Mesenchymal stem cell (in vitro differentiated cells and primary cell): ENCODE results near the gene ATG5.

Experiments used
- DNase-seq: peaks from one replicate; pipeline ENCODE4 v3.0.0-alpha.2; 2013
- H2AFZ ChIP-seq: one replicate; pipeline ENCODE4 v1.6.1; 2013; ENCODE audit warnings: low read depth, mild to moderate bottlenecking, control low read depth, inconsistent platforms, low read length, moderate library complexity
- H2AK5ac ChIP-seq: 2 replicates; pipeline ENCODE4 v1.6.1; 2013; ENCODE audit warnings: low read length, moderate library complexity, mild to moderate bottlenecking, inconsistent platforms; ENCODE audit not compliant: severe bottlenecking
- H2BK120ac ChIP-seq: one replicate; pipeline ENCODE4 v1.6.1; 2013; ENCODE audit warnings: low read depth, mild to moderate bottlenecking, inconsistent platforms, low read length, moderate library complexity
- H2BK12ac ChIP-seq, 2 experiments: one replicate each; pipeline ENCODE4 v1.6.1; 2013; ENCODE audit warnings: inconsistent platforms in 2 of 2, low read length in 2 of 2, mild to moderate bottlenecking in 2 of 2, moderate library complexity in 2 of 2, control low read depth in 1 of 2
- H2BK15ac ChIP-seq: one replicate; pipeline ENCODE4 v1.6.1; 2013; ENCODE audit warnings: mild to moderate bottlenecking, low read depth, inconsistent platforms; ENCODE audit not compliant: poor library complexity, severe bottlenecking
- H2BK5ac ChIP-seq: 2 replicates; pipeline ENCODE4 v1.6.1; 2013; ENCODE audit warnings: low read depth, mild to moderate bottlenecking, low read length, control low read depth, inconsistent platforms; ENCODE audit not compliant: poor library complexity, severe bottlenecking
- H3K14ac ChIP-seq, 2 experiments: one replicate each; pipeline ENCODE4 v1.6.1; 2013; ENCODE audit warnings: inconsistent platforms in 2 of 2, low read length in 2 of 2, control low read depth in 1 of 2, mild to moderate bottlenecking in 1 of 2, moderate library complexity in 1 of 2
- H3K18ac ChIP-seq, 2 experiments: one replicate each; pipeline ENCODE4 v1.6.1; 2013; ENCODE audit warnings: inconsistent platforms in 2 of 2, low read length in 2 of 2, control low read depth in 1 of 2, low read depth in 1 of 2, mild to moderate bottlenecking in 1 of 2
- H3K23ac ChIP-seq, 2 experiments: one replicate each; pipeline ENCODE4 v1.6.1; 2013; ENCODE audit warnings: inconsistent platforms in 2 of 2, low read length in 2 of 2, mild to moderate bottlenecking in 2 of 2, moderate library complexity in 2 of 2, control low read depth in 1 of 2
- H3K27ac ChIP-seq: 2 replicates; pipeline ENCODE4 v1.5.1; 2013; ENCODE audit warnings: mild to moderate bottlenecking, moderate library complexity, low read length, control low read depth, inconsistent platforms; ENCODE audit not compliant: poor library complexity, severe bottlenecking
- H3K27me3 ChIP-seq, 2 experiments: 2 replicates each; pipeline versions ENCODE4 v1.6.1 to v1.7.0; 2013; ENCODE audit warnings: low read length in 2 of 2, mild to moderate bottlenecking in 2 of 2, moderate library complexity in 2 of 2, control low read depth in 1 of 2, inconsistent platforms in 1 of 2; ENCODE audit not compliant: control insufficient read depth in 1 of 2, insufficient read depth in 1 of 2
- H3K36me3 ChIP-seq, 2 experiments: 2 replicates each; pipeline versions ENCODE4 v1.6.1 to v1.7.0; 2013; ENCODE audit warnings: low read length in 2 of 2, control low read depth in 1 of 2, inconsistent platforms in 1 of 2, low read depth in 1 of 2, mild to moderate bottlenecking in 1 of 2; ENCODE audit not compliant: insufficient read depth in 2 of 2, control insufficient read depth in 1 of 2
- H3K4ac ChIP-seq, 2 experiments: one replicate each; pipeline ENCODE4 v1.6.1; 2013; ENCODE audit warnings: inconsistent platforms in 2 of 2, low read length in 2 of 2, mild to moderate bottlenecking in 2 of 2, moderate library complexity in 2 of 2, control low read depth in 1 of 2, low read depth in 1 of 2
- H3K4me1 ChIP-seq: 2 replicates; pipeline ENCODE4 v1.6.1; 2013; ENCODE audit warnings: low read depth, low read length, control low read depth; ENCODE audit not compliant: control insufficient read depth, insufficient read depth
- H3K4me2 ChIP-seq: 2 replicates; pipeline ENCODE4 v1.6.1; 2013; ENCODE audit warnings: low read length, mild to moderate bottlenecking, inconsistent platforms; ENCODE audit not compliant: poor library complexity, severe bottlenecking
- H3K4me3 ChIP-seq, 2 experiments: 2 replicates each; pipeline versions ENCODE4 v1.5.1 to v1.7.0; 2013; ENCODE audit warnings: low read length in 2 of 2, mild to moderate bottlenecking in 2 of 2, control low read depth in 1 of 2, low read depth in 1 of 2; ENCODE audit not compliant: insufficient read depth in 1 of 2
- H3K79me1 ChIP-seq: replicated peaks from 2 replicates; pipeline ENCODE4 v1.6.1; 2013; ENCODE audit warnings: mild to moderate bottlenecking, control low read depth, low read length, inconsistent platforms; ENCODE audit not compliant: poor library complexity, severe bottlenecking
- H3K9ac ChIP-seq: 2 replicates; pipeline ENCODE4 v1.7.0; 2013; ENCODE audit warnings: mild to moderate bottlenecking, low read length, moderate library complexity
- H3K9me3 ChIP-seq: 2 replicates; pipeline ENCODE4 v1.7.0; 2013; ENCODE audit warnings: mild to moderate bottlenecking, low read length; ENCODE audit not compliant: control insufficient read depth
- H4K8ac ChIP-seq: one replicate; pipeline ENCODE4 v1.6.1; 2013; ENCODE audit warnings: inconsistent platforms, mild to moderate bottlenecking, low read length, moderate library complexity
- H4K91ac ChIP-seq: one replicate; pipeline ENCODE4 v1.6.1; 2013; ENCODE audit warnings: mild to moderate bottlenecking, low read length, inconsistent platforms
- WGBS: methylation state at CpG from one replicate; pipeline ENCODE4 v1.1.7; 2013; ENCODE audit warnings: mixed read lengths; 5-methylcytosine and 5-hydroxymethylcytosine counted together

ATG5 gene

GRCh38 chr6:106309766-106310373, 15.7 kb downstream of the ATG5 start:
- H3K23ac ChIP-seq: no peak overlapping the region
- peak overlapping the region; percentile 64 for H3K27ac ChIP-seq
- H3K9me3 ChIP-seq: no peaks in the 10 kb centered on the region
- no peak overlapping the region for H2BK15ac ChIP-seq
- peaks cover 16% of the 10 kb centered on the region for H3K79me1 ChIP-seq
- H3K4me2 ChIP-seq: no peak overlapping the region
- H3K4me3 ChIP-seq: no peak overlapping the region
- no peak overlapping the region for H3K4ac ChIP-seq
- no peak overlapping the region for H2AK5ac ChIP-seq
- H3K36me3 ChIP-seq: peaks cover 3 to 44% of the 10 kb centered on the region in 2 experiments
- no peak overlapping the region for H4K91ac ChIP-seq
- H2BK12ac ChIP-seq: no peak overlapping the region
- no peak overlapping the region for H2AFZ ChIP-seq
- peak overlapping the region; percentile 32 for H3K9ac ChIP-seq
- no peak overlapping the region for H3K14ac ChIP-seq
- H3K18ac ChIP-seq: no peak overlapping the region
- H4K8ac ChIP-seq: no peak overlapping the region
- H3K4me1 ChIP-seq: peaks cover 1% of the 10 kb centered on the region
- no peak overlapping the region for H2BK5ac ChIP-seq
- DNase-seq: peak; percentile 16
- WGBS: no CpG with 5 or more reads among the region's 3 CpGs
- H3K27me3 ChIP-seq: no peaks in the 10 kb centered on the region
- no peak overlapping the region for H2BK120ac ChIP-seq

- Histone ChIP-seq H2BK12ac (no peak overlapping the region), H3K4ac (no peak overlapping the region), H3K27me3 (no peaks in the 10 kb centered on the region), H4K91ac (no peak overlapping the region), H4K8ac (no peak overlapping the region), H3K9ac (no peak overlapping the region), H3K23ac (no peak overlapping the region), H3K4me3 (no peak overlapping the region), H3K14ac (no peak overlapping the region), H3K18ac (no peak overlapping the region), H2AFZ (no peak overlapping the region), H3K4me1 (no peaks in the 10 kb centered on the region), H3K4me2 (no peak overlapping the region), H2BK5ac (no peak overlapping the region), H3K27ac (no peak overlapping the region), H2BK15ac (no peak overlapping the region), H2AK5ac (no peak overlapping the region), H3K36me3 (peaks cover 0 to 42% of the 10 kb centered on the region in 2 experiments), H3K9me3 (no peaks in the 10 kb centered on the region), H2BK120ac (no peak overlapping the region), H3K79me1 (peaks cover 12% of the 10 kb centered on the region)
- no peak for DNase-seq
- no CpG with 5 or more reads among the region's 2 CpGs for WGBS
These were observed 16.6 kb downstream of the ATG5 start for GRCh38 chr6:106308985-106309384.

- Histone ChIP-seq H3K4me1 (no peaks in the 10 kb centered on the region), H2AFZ (no peak overlapping the region), H3K18ac (no peak overlapping the region), H4K8ac (no peak overlapping the region), H3K4ac (no peak overlapping the region), H2BK12ac (no peak overlapping the region), H3K14ac (no peak overlapping the region), H3K4me3 (no peak overlapping the region), H2BK15ac (no peak overlapping the region), H2BK5ac (no peak overlapping the region), H3K4me2 (no peak overlapping the region), H3K27ac (no peak overlapping the region), H3K9ac (no peak overlapping the region), H3K27me3 (no peaks in the 10 kb centered on the region), H2BK120ac (no peak overlapping the region), H3K9me3 (no peaks in the 10 kb centered on the region), H4K91ac (no peak overlapping the region), H3K36me3 (peaks cover 0 to 23% of the 10 kb centered on the region in 2 experiments), H3K23ac (no peak overlapping the region), H3K79me1 (peaks cover 3% of the 10 kb centered on the region), H2AK5ac (no peak overlapping the region)
- DNase-seq: no peak
- WGBS: no CpG with 5 or more reads among the region's 2 CpGs
These were observed 19.8 kb downstream of the ATG5 start for GRCh38 chr6:106305740-106306139.

GRCh38 chr6:106300944-106301343, 24.6 kb downstream of the ATG5 start:
- Histone ChIP-seq H3K4me3 (no peak overlapping the region), H3K4ac (no peak overlapping the region), H3K27me3 (no peaks in the 10 kb centered on the region), H2AFZ (no peak overlapping the region), H3K27ac (no peak overlapping the region), H2BK15ac (no peak overlapping the region), H3K9me3 (no peaks in the 10 kb centered on the region), H3K79me1 (peaks cover 9% of the 10 kb centered on the region), H3K9ac (no peak overlapping the region), H2AK5ac (no peak overlapping the region), H4K91ac (no peak overlapping the region), H2BK5ac (no peak overlapping the region), H2BK12ac (no peak overlapping the region), H3K36me3 (peaks cover 3% of the 10 kb centered on the region in 2 experiments), H3K4me1 (no peaks in the 10 kb centered on the region), H3K14ac (no peak overlapping the region), H3K18ac (no peak overlapping the region), H2BK120ac (no peak overlapping the region), H3K23ac (no peak overlapping the region), H4K8ac (no peak overlapping the region), H3K4me2 (no peak overlapping the region)
- WGBS: no CpG with 5 or more reads among the region's 3 CpGs
- DNase-seq: peak; percentile 61
